Keratinocyte (primary cell): ENCODE data around the gene SLC26A2. TPM values are rescaled to one million over a fixed set of nuclear protein-coding genes. Genes with fewer than 3 reads are reported as not detected.
A peak's percentile ranks its signal among the peaks of the same experiment; 100 is the strongest.
"Not testable (repeated sequence)": the region's sequence is repeated elsewhere in the genome, so short reads cannot be mapped to it uniquely, and the experiment has no call there.

Source experiments
- DNase-seq: peaks from one replicate; pipeline ENCODE4 v3.0.0-alpha.2; 2011; ENCODE audit warnings: low read depth, missing footprints, low spot score
- FAIRE-seq: peaks from 2 replicates; lab custom pipeline; 2011; peaks lifted over from hg19 to GRCh38; lab: Jason Lieb, UNC
- H2AFZ ChIP-seq: 2 replicates; pipeline ENCODE4 v1.6.0; 2012; ENCODE audit warnings: low read length, control low read depth, inconsistent platforms; ENCODE audit not compliant: control insufficient read depth
- H3K27ac ChIP-seq: 2 replicates; pipeline ENCODE4 v1.5.1; 2011; ENCODE audit warnings: low read length; ENCODE audit not compliant: control insufficient read depth, insufficient read depth
- H3K27me3 ChIP-seq: 3 replicates; pipeline ENCODE4 v1.6.0; 2011; ENCODE audit warnings: low read length; ENCODE audit not compliant: control insufficient read depth, insufficient read depth; ENCODE audit errors: extremely low read depth
- H3K36me3 ChIP-seq, 2 experiments: 2 replicates in 1 of 2; 3 replicates in 1 of 2; pipeline ENCODE4 v1.5.1; 2011; ENCODE audit warnings: low read length in 2 of 2, mild to moderate bottlenecking in 1 of 2; ENCODE audit not compliant: control insufficient read depth in 2 of 2, insufficient read depth in 2 of 2; ENCODE audit errors: extremely low read depth in 1 of 2
- H3K4me1 ChIP-seq: 3 replicates; pipeline ENCODE4 v1.5.1; 2011; ENCODE audit warnings: low read length; ENCODE audit not compliant: control insufficient read depth, insufficient read depth; ENCODE audit errors: extremely low read depth
- H3K4me2 ChIP-seq: 3 replicates; pipeline ENCODE4 v1.6.0; 2011; ENCODE audit warnings: low read depth, low read length; ENCODE audit not compliant: control insufficient read depth, insufficient read depth; ENCODE audit errors: extremely low read depth
- H3K4me3 ChIP-seq, 3 experiments: fragments of 200-600 bp in 1 of 3; sonication (generic) in 1 of 3; 2 replicates in 2 of 3; 3 replicates in 1 of 3; pipeline ENCODE4 v1.5.1; 2011 to 2016; ENCODE audit warnings: low read length in 3 of 3, mild to moderate bottlenecking in 3 of 3, control low read depth in 2 of 3, inconsistent platforms in 1 of 3, low read depth in 1 of 3, mixed read lengths in 1 of 3, mixed run types in 1 of 3, moderate library complexity in 1 of 3; ENCODE audit not compliant: control insufficient read depth in 2 of 3, insufficient read depth in 2 of 3; ENCODE audit errors: extremely low read depth in 1 of 3
- H3K79me2 ChIP-seq: 2 replicates; pipeline ENCODE4 v1.6.0; 2012; ENCODE audit warnings: low read length; ENCODE audit not compliant: control insufficient read depth, insufficient read depth
- H3K9ac ChIP-seq: 3 replicates; pipeline ENCODE4 v1.6.0; 2011; ENCODE audit warnings: low read length; ENCODE audit not compliant: control insufficient read depth, insufficient read depth; ENCODE audit errors: extremely low read depth
- H3K9me1 ChIP-seq: 3 replicates; pipeline ENCODE4 v1.6.0; 2011; ENCODE audit warnings: low read length; ENCODE audit not compliant: control insufficient read depth, insufficient read depth; ENCODE audit errors: extremely low read depth
- H3K9me3 ChIP-seq: 2 replicates; pipeline ENCODE4 v1.5.1; 2012; ENCODE audit warnings: low read depth, low read length; ENCODE audit not compliant: control insufficient read depth
- H4K20me1 ChIP-seq: 3 replicates; pipeline ENCODE4 v1.6.0; 2011; ENCODE audit warnings: low read length; ENCODE audit not compliant: control insufficient read depth, insufficient read depth; ENCODE audit errors: extremely low read depth
- CTCF ChIP-seq, 3 experiments: IDR thresholded peaks in 1 of 3; conservative IDR thresholded peaks in 1 of 3; optimal IDR thresholded peaks in 1 of 3; 2 replicates in 2 of 3; 3 replicates in 1 of 3; pipeline versions ENCODE3 to v1.5.1; 2011; ENCODE audit warnings: low read length in 3 of 3, mild to moderate bottlenecking in 3 of 3, moderate library complexity in 2 of 3, control low read depth in 1 of 3, inconsistent platforms in 1 of 3; ENCODE audit not compliant: insufficient read depth in 2 of 3; ENCODE audit errors: extremely low read depth in 1 of 3
- EZH2 ChIP-seq: IDR thresholded peaks from one replicate; pipeline ENCODE4 v1.6.1; 2012; ENCODE audit warnings: inconsistent platforms, mild to moderate bottlenecking, low read length, moderate library complexity
- dilution Hi-C: fragments of 300-500 bp; cut with MboI; formaldehyde crosslinking; loops from one replicate; pipeline ENCODE4 v1.7.0; 2020; ENCODE audit warnings: low sequenced_read_pairs; ENCODE audit not compliant: extremely low pct_ligation_motif_present
- polyA plus RNA-seq, 5 experiments: library from polyadenylated mRNA; depleted of rRNA in 3 of 5; stranded (reverse) in 3 of 5; stranded (forward) in 1 of 5; unstranded in 1 of 5; fragments of >200 nt; gene quantifications; 1 replicate in 1 of 5; 2 replicates in 3 of 5; 3 replicates in 1 of 5; pipeline versions ENCODE4 v1.2.1 to v1.2.3, GENCODE V29; 2011 to 2012; ENCODE audit warnings: missing spikeins in 2 of 5, low read depth in 1 of 5, low replicate concordance in 1 of 5

Gene SLC26A2
- polyA plus RNA-seq, 1 donor (not counting 4 experiments of a cell fraction or from before 2014, with no cell fraction given) = 10.3 TPM

- H4K20me1 ChIP-seq = no peaks in the 10 kb centered on the region
- no peaks in the 10 kb centered on the region for H3K9me3 ChIP-seq
- H3K27me3 ChIP-seq = no peaks in the 10 kb centered on the region
- H3K9me1 ChIP-seq = no peaks in the 10 kb centered on the region
- no peaks in the 10 kb centered on the region for H3K79me2 ChIP-seq
- FAIRE-seq (no peak), DNase-seq (no peak)
- no peak overlapping the region for H3K4me3 ChIP-seq
- no peaks in the 10 kb centered on the region for H3K36me3 ChIP-seq
- dilution Hi-C loops = no loop called here
- H2AFZ ChIP-seq = no peak overlapping the region
- H3K4me1 ChIP-seq = peaks cover 36% of the 10 kb centered on the region
- TF ChIP-seq EZH2 = no peak
- no peak for TF ChIP-seq CTCF (optimal IDR thresholded peaks at IDR 0.05 in 1 of 3, IDR thresholded peaks at IDR 0.05 in 1 of 3, conservative IDR thresholded peaks at IDR 0.05 in 1 of 3; ENCODE audit: extremely low read depth in 1 of 3, insufficient read depth in 2 of 3, low read length in 3 of 3)
- H3K4me2 ChIP-seq = no peak overlapping the region
- no peak overlapping the region for H3K27ac ChIP-seq
- no peak overlapping the region for H3K9ac ChIP-seq
Observed at GRCh38 chr5:149942199-149942598, 18.4 kb upstream of the SLC26A2 start.

GRCh38 chr5:149942741-149943169 lies 17.8 kb upstream of the SLC26A2 start:
- FAIRE-seq = not testable (repeated sequence)

GRCh38 chr5:149943177-149943949 lies 17.2 kb upstream of the SLC26A2 start:
- H3K4me2 ChIP-seq, FAIRE-seq: not testable (repeated sequence)

More at GRCh38 chr5:149942741-149943169, 17.8 kb upstream of the SLC26A2 start:
- H3K4me2 ChIP-seq, dilution Hi-C loops, H3K27ac ChIP-seq, H3K9ac ChIP-seq, H3K36me3 ChIP-seq, H4K20me1 ChIP-seq, H3K9me1 ChIP-seq, H3K4me3 ChIP-seq, H3K9me3 ChIP-seq, H3K27me3 ChIP-seq, DNase-seq, H3K79me2 ChIP-seq, H2AFZ ChIP-seq: not testable (repeated sequence)
- peaks cover 30% of the 10 kb centered on the region for H3K4me1 ChIP-seq

More at GRCh38 chr5:149943177-149943949, 17.2 kb upstream of the SLC26A2 start:
- H3K9me1 ChIP-seq, H3K36me3 ChIP-seq, H4K20me1 ChIP-seq, DNase-seq, H3K9ac ChIP-seq, dilution Hi-C loops, H3K4me3 ChIP-seq, H3K9me3 ChIP-seq, H3K79me2 ChIP-seq, H3K27ac ChIP-seq, H3K27me3 ChIP-seq: not testable (repeated sequence)
- H3K4me1 ChIP-seq = peaks cover 24% of the 10 kb centered on the region
- H2AFZ ChIP-seq = peak overlapping the region; percentile 28
